HepG2 (cell line): ENCODE measurements around the gene IGFN1. TPM values are rescaled to one million over a fixed set of nuclear protein-coding genes. Genes with fewer than 3 reads are reported as not detected.
A peak's percentile ranks its signal among the peaks of the same experiment; 100 is the strongest.

Experiments used
- E2F1 ChIP-seq: sonication (generic); formaldehyde crosslinking; IDR thresholded peaks from 2 replicates; pipeline ENCODE4 v1.5.0; 2020; ENCODE audit warnings: missing genetic modification reagents
- PAX8 ChIP-seq: sonication (generic); formaldehyde crosslinking; IDR thresholded peaks from 2 replicates; pipeline ENCODE4 v1.8.0; 2022; ENCODE audit warnings: mild to moderate bottlenecking, missing genetic modification reagents, borderline replicate concordance
- PRDM4 ChIP-seq: sonication (generic); formaldehyde crosslinking; IDR thresholded peaks from 2 replicates; pipeline ENCODE4 v1.9.0; 2021; ENCODE audit warnings: missing genetic modification reagents, borderline replicate concordance
- SNAPC4 ChIP-seq: sonication (generic); formaldehyde crosslinking; IDR thresholded peaks from 2 replicates; pipeline ENCODE4 v1.4.0; 2020; ENCODE audit warnings: mild to moderate bottlenecking, missing genetic modification reagents
- ZEB1 ChIP-seq: IDR thresholded peaks from 2 replicates; pipeline ENCODE4 v1.6.1; 2012; ENCODE audit warnings: mild to moderate bottlenecking, low read depth, inconsistent platforms; ENCODE audit not compliant: insufficient replicate concordance
- ZNF629 ChIP-seq: sonication (generic); formaldehyde crosslinking; conservative IDR thresholded peaks from 2 replicates; pipeline ENCODE4 v1.5.0; 2020; ENCODE audit warnings: missing genetic modification reagents
- polyA plus RNA-seq, 8 experiments: library from polyadenylated mRNA; depleted of rRNA in 3 of 8; stranded (reverse) in 7 of 8; unstranded in 1 of 8; fragments of >200 nt; fragmentation: Illumina TruSeq in 4 of 8; extraction: Trizol in 4 of 8; gene quantifications; 2 replicates each; pipeline versions ENCODE4 v1.2.1 to v1.2.3, GENCODE V29; 2011 to 2016; ENCODE audit warnings: low read depth in 4 of 8, missing spikeins in 1 of 8, mixed read lengths in 1 of 8; ENCODE audit not compliant: insufficient read depth in 1 of 8
- total RNA-seq, 5 experiments: library from RNA; depleted of rRNA; stranded (reverse); fragments of >200 nt; fragmentation: Illumina TruSeq; extraction: Trizol; gene quantifications; 2 replicates each; pipeline ENCODE4 v1.2.3, GENCODE V29; 2016; ENCODE audit warnings: low read depth in 1 of 5
- TF ChIP-seq, protein P1 (sequence below): sonication (generic); formaldehyde crosslinking; IDR thresholded peaks from 2 replicates; pipeline ENCODE4 v1.5.0; 2020; ENCODE audit warnings: mild to moderate bottlenecking, missing genetic modification reagents, borderline replicate concordance

The IGFN1 gene
- total and polyA plus RNA-seq, 2 of the 13 experiments (the other 11 are each of a cell fraction or from before 2014, with no cell fraction given): 0.04 to 0.05 TPM

- TF ChIP-seq, protein P1, sequence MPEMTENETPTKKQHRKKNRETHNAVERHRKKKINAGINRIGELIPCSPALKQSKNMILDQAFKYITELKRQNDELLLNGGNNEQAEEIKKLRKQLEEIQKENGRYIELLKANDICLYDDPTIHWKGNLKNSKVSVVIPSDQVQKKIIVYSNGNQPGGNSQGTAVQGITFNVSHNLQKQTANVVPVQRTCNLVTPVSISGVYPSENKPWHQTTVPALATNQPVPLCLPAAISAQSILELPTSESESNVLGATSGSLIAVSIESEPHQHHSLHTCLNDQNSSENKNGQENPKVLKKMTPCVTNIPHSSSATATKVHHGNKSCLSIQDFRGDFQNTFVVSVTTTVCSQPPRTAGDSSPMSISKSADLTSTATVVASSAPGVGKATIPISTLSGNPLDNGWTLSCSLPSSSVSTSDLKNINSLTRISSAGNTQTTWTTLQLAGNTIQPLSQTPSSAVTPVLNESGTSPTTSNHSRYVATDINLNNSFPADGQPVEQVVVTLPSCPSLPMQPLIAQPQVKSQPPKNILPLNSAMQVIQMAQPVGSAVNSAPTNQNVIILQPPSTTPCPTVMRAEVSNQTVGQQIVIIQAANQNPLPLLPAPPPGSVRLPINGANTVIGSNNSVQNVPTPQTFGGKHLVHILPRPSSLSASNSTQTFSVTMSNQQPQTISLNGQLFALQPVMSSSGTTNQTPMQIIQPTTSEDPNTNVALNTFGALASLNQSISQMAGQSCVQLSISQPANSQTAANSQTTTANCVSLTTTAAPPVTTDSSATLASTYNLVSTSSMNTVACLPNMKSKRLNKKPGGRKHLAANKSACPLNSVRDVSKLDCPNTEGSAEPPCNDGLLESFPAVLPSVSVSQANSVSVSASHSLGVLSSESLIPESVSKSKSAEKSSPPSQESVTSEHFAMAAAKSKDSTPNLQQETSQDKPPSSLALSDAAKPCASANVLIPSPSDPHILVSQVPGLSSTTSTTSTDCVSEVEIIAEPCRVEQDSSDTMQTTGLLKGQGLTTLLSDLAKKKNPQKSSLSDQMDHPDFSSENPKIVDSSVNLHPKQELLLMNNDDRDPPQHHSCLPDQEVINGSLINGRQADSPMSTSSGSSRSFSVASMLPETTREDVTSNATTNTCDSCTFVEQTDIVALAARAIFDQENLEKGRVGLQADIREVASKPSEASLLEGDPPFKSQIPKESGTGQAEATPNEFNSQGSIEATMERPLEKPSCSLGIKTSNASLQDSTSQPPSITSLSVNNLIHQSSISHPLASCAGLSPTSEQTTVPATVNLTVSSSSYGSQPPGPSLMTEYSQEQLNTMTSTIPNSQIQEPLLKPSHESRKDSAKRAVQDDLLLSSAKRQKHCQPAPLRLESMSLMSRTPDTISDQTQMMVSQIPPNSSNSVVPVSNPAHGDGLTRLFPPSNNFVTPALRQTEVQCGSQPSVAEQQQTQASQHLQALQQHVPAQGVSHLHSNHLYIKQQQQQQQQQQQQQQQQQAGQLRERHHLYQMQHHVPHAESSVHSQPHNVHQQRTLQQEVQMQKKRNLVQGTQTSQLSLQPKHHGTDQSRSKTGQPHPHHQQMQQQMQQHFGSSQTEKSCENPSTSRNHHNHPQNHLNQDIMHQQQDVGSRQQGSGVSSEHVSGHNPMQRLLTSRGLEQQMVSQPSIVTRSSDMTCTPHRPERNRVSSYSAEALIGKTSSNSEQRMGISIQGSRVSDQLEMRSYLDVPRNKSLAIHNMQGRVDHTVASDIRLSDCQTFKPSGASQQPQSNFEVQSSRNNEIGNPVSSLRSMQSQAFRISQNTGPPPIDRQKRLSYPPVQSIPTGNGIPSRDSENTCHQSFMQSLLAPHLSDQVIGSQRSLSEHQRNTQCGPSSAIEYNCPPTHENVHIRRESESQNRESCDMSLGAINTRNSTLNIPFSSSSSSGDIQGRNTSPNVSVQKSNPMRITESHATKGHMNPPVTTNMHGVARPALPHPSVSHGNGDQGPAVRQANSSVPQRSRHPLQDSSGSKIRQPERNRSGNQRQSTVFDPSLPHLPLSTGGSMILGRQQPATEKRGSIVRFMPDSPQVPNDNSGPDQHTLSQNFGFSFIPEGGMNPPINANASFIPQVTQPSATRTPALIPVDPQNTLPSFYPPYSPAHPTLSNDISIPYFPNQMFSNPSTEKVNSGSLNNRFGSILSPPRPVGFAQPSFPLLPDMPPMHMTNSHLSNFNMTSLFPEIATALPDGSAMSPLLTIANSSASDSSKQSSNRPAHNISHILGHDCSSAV: no peak
- TF ChIP-seq ZEB1 (peak; percentile 93), SNAPC4 (CRISPR knock-in tag) (no peak), PAX8 (CRISPR knock-in tag) (no peak), ZNF629 (CRISPR knock-in tag) (peak; percentile 43; the same call in 1 of the 2 replicates), PRDM4 (CRISPR knock-in tag) (no peak), E2F1 (CRISPR knock-in tag) (no peak)
These were observed 20.0 kb upstream of the IGFN1 start (continued) for GRCh38 chr1:201170533-201171062.
